Naive thymus-derived CD4-positive, alpha-beta T cell (primary cell): Measurements from ENCODE around the gene DYNLT2B. TPM values are rescaled to one million over a fixed set of nuclear protein-coding genes. Genes with fewer than 3 reads are reported as not detected.
A peak's percentile ranks its signal among the peaks of the same experiment; 100 is the strongest.

ENCODE experiments used
- ATAC-seq: fragments of 150-1000 bp; cut with Tn5 transposase; 2 replicates; pipeline ENCODE4 v1.10.0; 2021; ENCODE audit warnings: mild to moderate bottlenecking, moderate library complexity
- CTCF ChIA-PET: fragments of 350-600 bp; sonication (Branson Sonifier 250); formaldehyde crosslinking; loops from one replicate; lab custom pipeline; 2021; ENCODE audit warnings: antibody characterized with exemption; lab: Charles Lee
- POLR2A ChIA-PET: fragments of 350-600 bp; sonication (Branson Sonifier 250); formaldehyde crosslinking; loops from one replicate; lab custom pipeline; 2021; ENCODE audit warnings: antibody characterized with exemption, inconsistent platforms; lab: Charles Lee
- DNase-seq, 9 donors: peaks; one replicate each; pipeline versions ENCODE4 v3.0.0 to v3.0.0-alpha.2; 2020 to 2022; ENCODE audit warnings: mixed read lengths in 1 of 9
- H3K27ac ChIP-seq: one replicate; pipeline ENCODE4 v1.7.0; 2013; ENCODE audit warnings: mild to moderate bottlenecking, low read depth, low read length, moderate library complexity
- H3K27me3 ChIP-seq, 2 donors: one replicate each; pipeline ENCODE4 v1.7.0; 2013; ENCODE audit warnings: low read length in 2 of 2, mild to moderate bottlenecking in 2 of 2, moderate library complexity in 2 of 2; ENCODE audit not compliant: control insufficient read depth in 2 of 2, insufficient read depth in 2 of 2
- H3K36me3 ChIP-seq, 3 experiments: 1 replicate in 2 of 3; 2 replicates in 1 of 3; pipeline ENCODE4 v1.7.0; 2013; ENCODE audit warnings: low read length in 3 of 3, mild to moderate bottlenecking in 3 of 3, moderate library complexity in 1 of 3; ENCODE audit not compliant: insufficient read depth in 3 of 3, control insufficient read depth in 2 of 3
- H3K4me1 ChIP-seq, 2 donors: one replicate each; pipeline ENCODE4 v1.7.0; 2013; ENCODE audit warnings: low read length in 2 of 2, mild to moderate bottlenecking in 2 of 2, moderate library complexity in 1 of 2; ENCODE audit not compliant: control insufficient read depth in 2 of 2, insufficient read depth in 2 of 2
- H3K4me3 ChIP-seq: 2 replicates; pipeline ENCODE4 v1.7.0; 2013; ENCODE audit warnings: mild to moderate bottlenecking, low read length
- H3K9me3 ChIP-seq, 3 experiments: 1 replicate in 2 of 3; 2 replicates in 1 of 3; pipeline ENCODE4 v1.7.0; 2013; ENCODE audit warnings: low read length in 3 of 3; ENCODE audit not compliant: control insufficient read depth in 2 of 3
- H3K27ac Mint-ChIP-seq, 9 donors: one replicate each; pipeline ENCODE4 v1.8.0; 2020 to 2022; ENCODE audit warnings: mixed read lengths in 9 of 9, mild to moderate bottlenecking in 8 of 9, moderate library complexity in 5 of 9, inconsistent platforms in 2 of 9
- H3K27me3 Mint-ChIP-seq, 5 donors: one replicate each; pipeline ENCODE4 v1.8.0; 2021 to 2022; ENCODE audit warnings: mixed read lengths in 5 of 5, mild to moderate bottlenecking in 1 of 5
- H3K36me3 Mint-ChIP-seq, 5 donors: one replicate each; pipeline ENCODE4 v1.8.0; 2020 to 2022; ENCODE audit warnings: mixed read lengths in 5 of 5, mild to moderate bottlenecking in 3 of 5, inconsistent platforms in 1 of 5
- H3K4me1 Mint-ChIP-seq, 7 donors: one replicate each; pipeline ENCODE4 v1.8.0; 2020 to 2022; ENCODE audit warnings: mixed read lengths in 7 of 7, mild to moderate bottlenecking in 3 of 7, inconsistent platforms in 1 of 7
- H3K4me3 Mint-ChIP-seq, 10 donors: one replicate each; pipeline ENCODE4 v1.8.0; 2020 to 2022; ENCODE audit warnings: mild to moderate bottlenecking in 10 of 10, mixed read lengths in 10 of 10, moderate library complexity in 6 of 10, inconsistent platforms in 2 of 10
- H3K9me3 Mint-ChIP-seq, 11 donors: one replicate each; pipeline ENCODE4 v1.8.0; 2020 to 2022; ENCODE audit warnings: mixed read lengths in 11 of 11, mild to moderate bottlenecking in 4 of 11, inconsistent platforms in 1 of 11, moderate library complexity in 1 of 11
- intact Hi-C, 2 donors: fragments of 100-400 bp; cut with micrococcal nuclease; formaldehyde crosslinking; loops; one replicate each; pipeline ENCODE4 v1.15.1; 2023
- polyA plus RNA-seq, 2 donors: library from polyadenylated mRNA; unstranded; fragments of 300-500 nt; fragmentation: Illumina TruSeq; gene quantifications; one replicate each; pipeline ENCODE4 v1.2.3, GENCODE V29; 2021
- total RNA-seq, 6 experiments: library from RNA in 5 of 6; stranded (reverse) in 5 of 6; gene quantifications; 1 replicate in 5 of 6; 2 replicates in 1 of 6; pipeline ENCODE4 v1.2.3 and lab custom pipeline; 2021 to 2026

Gene DYNLT2B
- total and polyA plus RNA-seq, 7 experiments from 2014 or later, result 3.3 to 20.8 (median 5.1) TPM

GRCh38 chr3:196341137-196341536 lies 23.1 kb upstream of the DYNLT2B start:
- Histone ChIP-seq H3K4me1 (no peaks in the 10 kb centered on the region), H3K27ac (no peak overlapping the region), H3K27me3 (no peaks in the 10 kb centered on the region), H3K4me3 (no peak overlapping the region), H3K9me3 (no peaks in the 10 kb centered on the region), H3K36me3 (no peaks in the 10 kb centered on the region)
- peaks cover 3 to 11% (median 5%) of the 10 kb centered on the region in 5 donors for H3K36me3 Mint-ChIP-seq
- peaks cover 0 to 7% (median 0%) of the 10 kb centered on the region in 7 donors for H3K4me1 Mint-ChIP-seq
- POLR2A ChIA-PET, result no interaction called here
- no peak overlapping the region for H3K27ac Mint-ChIP-seq
- intact Hi-C loops, result no loop called here
- ATAC-seq (peak; percentile 54), DNase-seq (no peak)
- no peak overlapping the region for H3K4me3 Mint-ChIP-seq
- peaks cover 0 to 8% (median 0%) of the 10 kb centered on the region in 5 donors for H3K27me3 Mint-ChIP-seq
- CTCF ChIA-PET, result no interaction called here
- H3K9me3 Mint-ChIP-seq, result peaks cover 0 to 2% (median 0%) of the 10 kb centered on the region in 11 donors

- Mint-ChIP-seq H3K4me3 (no peak overlapping the region), H3K9me3 (peaks cover 0 to 2% (median 0%) of the 10 kb centered on the region in 11 donors), H3K36me3 (peaks cover 0 to 5% (median 0%) of the 10 kb centered on the region in 5 donors), H3K27ac (peak overlapping the region in 1 of 9 donors; percentile 23), H3K27me3 (peaks cover 0 to 8% (median 0%) of the 10 kb centered on the region in 5 donors), H3K4me1 (peaks cover 0 to 6% (median 0%) of the 10 kb centered on the region in 7 donors)
- Histone ChIP-seq H3K36me3 (no peaks in the 10 kb centered on the region), H3K27ac (no peak overlapping the region), H3K27me3 (no peaks in the 10 kb centered on the region), H3K4me3 (no peak overlapping the region), H3K9me3 (no peaks in the 10 kb centered on the region), H3K4me1 (no peaks in the 10 kb centered on the region)
- CTCF ChIA-PET, result no interaction called here
- POLR2A ChIA-PET, result no interaction called here
- DNase-seq (no peak), ATAC-seq (no peak)
- intact Hi-C loops, result no loop called here
Observed at GRCh38 chr3:196340466-196340865, 22.4 kb upstream of the DYNLT2B start.

GRCh38 chr3:196339493-196340254 lies 21.6 kb upstream of the DYNLT2B start:
- intact Hi-C loops, result no loop called here
- Mint-ChIP-seq H3K9me3 (no peaks in the 10 kb centered on the region), H3K36me3 (peaks cover 0 to 4% (median 0%) of the 10 kb centered on the region in 5 donors), H3K27ac (no peak overlapping the region), H3K27me3 (peaks cover 0 to 8% (median 0%) of the 10 kb centered on the region in 5 donors), H3K4me1 (peaks cover 0 to 1% (median 0%) of the 10 kb centered on the region in 7 donors), H3K4me3 (no peak overlapping the region)
- ChIA-PET POLR2A (no interaction called here), CTCF (no interaction called here)
- ATAC-seq (peak; percentile 35), DNase-seq (no peak)
- H3K4me3 ChIP-seq, result no peak overlapping the region
- no peaks in the 10 kb centered on the region for H3K36me3 ChIP-seq
- no peaks in the 10 kb centered on the region for H3K9me3 ChIP-seq
- H3K4me1 ChIP-seq, result no peaks in the 10 kb centered on the region
- no peak overlapping the region for H3K27ac ChIP-seq
- H3K27me3 ChIP-seq, result no peaks in the 10 kb centered on the region

- CTCF ChIA-PET, result no interaction called here
- no peak overlapping the region for H3K4me3 ChIP-seq
- H3K27ac Mint-ChIP-seq, result no peak overlapping the region
- H3K27ac ChIP-seq, result no peak overlapping the region
- DNase-seq (no peak), ATAC-seq (no peak)
- no peaks in the 10 kb centered on the region for H3K9me3 ChIP-seq
- H3K9me3 Mint-ChIP-seq, result no peaks in the 10 kb centered on the region
- POLR2A ChIA-PET, result no interaction called here
- no peak overlapping the region for H3K4me3 Mint-ChIP-seq
- no peaks in the 10 kb centered on the region for H3K27me3 ChIP-seq
- H3K36me3 ChIP-seq, result no peaks in the 10 kb centered on the region
- no peaks in the 10 kb centered on the region for H3K4me1 ChIP-seq
- H3K27me3 Mint-ChIP-seq, result peaks cover 0 to 8% (median 0%) of the 10 kb centered on the region in 5 donors
- H3K36me3 Mint-ChIP-seq, result no peaks in the 10 kb centered on the region
- H3K4me1 Mint-ChIP-seq, result peaks cover 0 to 1% (median 0%) of the 10 kb centered on the region in 7 donors
- intact Hi-C loops, result no loop called here
Observed at GRCh38 chr3:196339044-196339443, 21.0 kb upstream of the DYNLT2B start.

- no peak for ATAC-seq
- intact Hi-C loops, result no loop called here
- Mint-ChIP-seq H3K9me3 (peaks cover 0 to 2% (median 0%) of the 10 kb centered on the region in 11 donors), H3K27me3 (peaks cover 0 to 8% (median 0%) of the 10 kb centered on the region in 5 donors), H3K4me3 (no peak overlapping the region), H3K27ac (no peak overlapping the region), H3K36me3 (no peaks in the 10 kb centered on the region), H3K4me1 (peaks cover 0 to 1% (median 0%) of the 10 kb centered on the region in 7 donors)
- CTCF ChIA-PET, result no interaction called here
- Histone ChIP-seq H3K36me3 (no peaks in the 10 kb centered on the region), H3K27me3 (no peaks in the 10 kb centered on the region), H3K27ac (no peak overlapping the region), H3K4me3 (no peak overlapping the region), H3K4me1 (no peaks in the 10 kb centered on the region), H3K9me3 (no peaks in the 10 kb centered on the region)
- no peak for DNase-seq
- POLR2A ChIA-PET, result no interaction called here
Observed at GRCh38 chr3:196336319-196337145, 18.5 kb upstream of the DYNLT2B start.

- Histone ChIP-seq H3K4me1 (no peaks in the 10 kb centered on the region), H3K9me3 (no peaks in the 10 kb centered on the region), H3K36me3 (no peaks in the 10 kb centered on the region), H3K27me3 (no peaks in the 10 kb centered on the region), H3K27ac (no peak overlapping the region), H3K4me3 (no peak overlapping the region)
- Mint-ChIP-seq H3K36me3 (no peaks in the 10 kb centered on the region), H3K4me1 (peaks cover 0 to 1% (median 0%) of the 10 kb centered on the region in 7 donors), H3K27me3 (peaks cover 0 to 7% (median 0%) of the 10 kb centered on the region in 5 donors), H3K9me3 (peaks cover 0 to 2% (median 0%) of the 10 kb centered on the region in 11 donors), H3K4me3 (no peak overlapping the region), H3K27ac (no peak overlapping the region)
- DNase-seq (no peak), ATAC-seq (no peak)
- ChIA-PET CTCF (no interaction called here), POLR2A (no interaction called here)
- intact Hi-C loops, result no loop called here
Observed at GRCh38 chr3:196335503-196335948, 17.5 kb upstream of the DYNLT2B start.
